GM11168 (cell line): ENCODE data around the gene IYD.
"Not testable (repeated sequence)": the region's sequence is repeated elsewhere in the genome, so short reads cannot be mapped to it uniquely, and the experiment has no call there.

Source experiments
- in situ Hi-C: fragments of 300-500 bp; cut with MboI; formaldehyde crosslinking; loops from one replicate; pipeline ENCODE4 v1.12.0; 2022; ENCODE audit warnings: low sequenced_read_pairs; ENCODE audit not compliant: unreplicated experiment

Gene IYD

DNA sequence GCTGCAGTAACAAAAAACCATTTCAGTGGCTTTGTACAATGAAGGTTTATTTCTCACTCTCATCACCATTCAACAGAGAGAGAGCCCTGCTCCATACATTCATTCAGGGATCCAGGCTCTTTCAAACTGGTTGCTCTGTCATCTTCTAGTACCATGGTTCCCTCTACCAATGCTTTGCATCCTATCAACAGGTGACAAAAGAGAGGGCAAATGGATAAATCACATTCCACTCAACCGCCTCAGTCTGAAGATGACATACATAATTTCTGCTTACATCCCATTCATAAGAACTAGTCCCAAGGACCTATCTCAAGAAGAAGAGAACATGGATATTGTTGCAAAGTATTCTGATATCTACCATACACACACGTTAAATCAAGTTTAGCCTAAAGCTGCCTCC is 51.6 kb downstream of the IYD start:
- in situ Hi-C loops = no loop called here

DNA sequence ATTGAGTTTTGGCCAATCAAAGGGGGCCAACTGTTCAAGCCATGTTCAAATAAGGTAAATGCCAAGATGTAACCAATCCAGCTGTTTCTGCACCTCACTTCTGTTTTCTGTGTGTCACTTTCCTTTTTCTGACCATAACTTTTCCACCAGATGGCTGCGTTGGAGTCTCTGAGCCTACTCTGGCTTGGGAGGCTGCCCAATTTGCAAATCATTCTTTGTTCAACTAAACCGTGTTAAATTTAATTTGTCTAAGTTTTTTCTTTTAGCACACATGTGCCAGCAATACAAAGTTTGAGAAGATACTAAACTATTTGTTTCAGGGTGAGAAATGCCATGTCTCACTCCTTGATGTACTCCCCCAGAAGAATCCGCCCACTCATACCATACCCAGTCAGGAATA is 52.1 kb downstream of the IYD start:
- in situ Hi-C loops = no loop called here

DNA sequence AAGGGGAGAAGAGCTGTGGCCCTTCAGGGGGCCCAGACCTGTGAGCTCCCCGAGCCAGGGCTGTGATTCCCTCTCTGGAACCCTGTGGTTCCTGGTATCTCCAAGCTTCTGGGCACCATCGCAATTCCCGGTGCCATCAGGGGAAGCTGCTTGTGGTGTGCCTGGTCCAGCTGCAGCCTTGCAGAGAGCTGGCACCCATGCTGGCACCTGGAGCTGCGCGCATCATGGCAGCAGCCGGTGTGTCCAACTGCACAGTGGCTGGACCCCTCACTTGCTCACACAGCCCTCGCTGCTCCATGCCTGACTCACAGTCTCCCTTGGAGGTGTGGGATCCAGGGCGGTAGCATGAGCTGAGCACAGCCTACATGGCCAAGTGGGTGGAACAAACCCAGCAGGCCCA is 56.7 kb downstream of the IYD start:
- in situ Hi-C loops = no loop called here

DNA sequence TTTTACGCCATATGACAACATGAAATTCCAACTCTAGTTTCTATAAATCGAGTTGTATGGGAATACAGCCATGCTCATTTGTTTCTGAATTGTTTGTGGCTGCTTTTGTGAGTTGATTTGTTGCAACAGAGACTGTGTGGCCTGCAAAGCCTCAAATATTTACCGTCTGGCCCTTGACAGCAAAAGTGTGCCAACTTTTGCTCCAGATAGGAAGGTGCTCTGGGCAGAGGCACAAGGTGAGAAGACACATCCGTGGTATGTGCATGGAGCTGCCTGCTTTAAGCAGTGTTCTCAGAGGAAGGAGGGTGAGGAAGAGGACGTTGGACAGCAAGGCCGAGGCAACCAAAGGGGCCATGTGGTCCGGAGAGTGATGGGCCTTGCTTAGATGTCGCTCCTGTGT is 57.4 kb downstream of the IYD start:
- in situ Hi-C loops = no loop called here

DNA sequence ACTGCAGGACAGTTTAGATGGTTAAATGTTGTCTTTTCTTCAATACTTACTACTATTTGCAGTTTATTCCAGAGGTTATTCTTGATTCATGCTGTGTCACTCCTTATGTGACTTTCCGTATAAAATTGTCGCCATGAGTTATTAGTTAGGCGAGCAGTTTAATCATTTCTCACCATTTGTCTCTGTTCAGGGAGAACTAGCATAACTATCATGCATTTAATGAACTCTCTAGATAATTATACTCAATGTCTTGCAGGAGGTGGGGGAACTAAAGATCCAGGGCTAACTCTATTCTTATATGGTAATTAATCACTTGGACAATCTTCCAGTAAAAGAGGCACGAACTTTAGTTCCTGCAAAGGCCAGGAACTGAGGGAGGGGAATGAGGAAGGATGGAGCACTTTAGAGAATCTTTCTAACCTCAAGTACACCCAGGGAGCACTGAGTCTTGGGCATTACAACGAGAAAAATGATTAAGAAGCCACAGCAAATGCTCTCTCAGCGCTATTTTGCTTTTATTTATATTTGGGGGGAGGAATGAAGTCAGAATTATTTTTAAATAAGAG is 58.3 kb downstream of the IYD start:
- in situ Hi-C loops = no loop called here

DNA sequence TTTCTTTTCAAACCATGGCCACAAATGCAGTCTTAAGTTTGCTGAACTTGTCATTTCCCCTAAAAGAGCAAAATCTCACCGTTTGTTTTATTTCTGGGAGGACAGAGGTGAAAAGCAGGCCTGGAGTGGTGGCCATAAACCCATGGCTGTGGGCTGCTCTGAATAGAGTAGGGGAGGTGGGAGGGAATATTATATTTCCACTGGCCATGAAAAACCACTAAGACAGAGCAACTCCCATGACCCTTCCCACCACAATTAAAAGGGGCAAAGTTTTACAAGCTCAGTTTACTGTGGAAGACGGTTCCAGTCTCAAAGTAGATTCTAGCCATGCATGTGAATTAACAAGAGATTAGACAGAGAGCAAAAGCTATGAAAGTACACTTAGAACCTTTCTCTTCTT is 59.0 kb downstream of the IYD start:
- in situ Hi-C loops = no loop called here

DNA sequence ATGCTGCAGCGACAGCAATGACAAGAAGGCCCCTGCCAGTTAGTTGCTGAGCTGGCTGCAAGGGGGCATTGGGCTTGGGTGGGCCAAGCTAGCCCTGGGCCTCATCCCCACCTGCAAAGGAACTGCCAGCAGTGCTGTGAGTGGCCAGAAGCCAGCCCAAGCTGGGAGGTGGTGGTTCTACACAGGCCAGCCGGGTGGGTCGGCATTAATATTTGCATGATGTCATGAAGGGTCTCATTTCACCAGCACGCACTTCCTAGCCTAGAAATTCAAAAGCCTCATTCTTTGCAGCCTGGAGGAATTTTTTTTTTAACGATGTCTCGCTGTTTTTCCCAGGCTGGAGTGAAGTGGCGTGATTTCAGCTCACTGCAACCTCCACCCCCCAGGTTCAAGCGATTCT is 62.0 kb downstream of the IYD start:
- in situ Hi-C loops = no loop called here

DNA sequence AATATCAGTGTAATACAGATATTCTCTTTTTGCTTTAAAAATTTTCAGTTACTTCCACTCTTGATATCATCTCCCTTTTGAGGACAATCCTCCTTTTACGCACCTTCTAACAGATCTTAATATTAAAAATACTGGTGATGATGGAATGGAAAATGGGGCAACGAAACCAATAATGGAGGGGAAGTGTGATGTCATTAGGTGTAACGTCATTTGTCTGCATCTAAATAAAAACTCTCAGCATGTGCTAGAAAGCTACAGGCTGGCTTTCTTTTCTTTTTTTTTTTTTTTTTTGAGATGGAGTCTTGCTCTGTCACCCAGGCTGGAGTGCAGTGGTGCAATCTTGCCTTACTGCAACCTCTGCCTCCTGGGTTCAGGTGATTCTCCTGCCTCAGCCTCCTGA is 66.5 kb downstream of the IYD start:
- in situ Hi-C loops = no loop called here

DNA sequence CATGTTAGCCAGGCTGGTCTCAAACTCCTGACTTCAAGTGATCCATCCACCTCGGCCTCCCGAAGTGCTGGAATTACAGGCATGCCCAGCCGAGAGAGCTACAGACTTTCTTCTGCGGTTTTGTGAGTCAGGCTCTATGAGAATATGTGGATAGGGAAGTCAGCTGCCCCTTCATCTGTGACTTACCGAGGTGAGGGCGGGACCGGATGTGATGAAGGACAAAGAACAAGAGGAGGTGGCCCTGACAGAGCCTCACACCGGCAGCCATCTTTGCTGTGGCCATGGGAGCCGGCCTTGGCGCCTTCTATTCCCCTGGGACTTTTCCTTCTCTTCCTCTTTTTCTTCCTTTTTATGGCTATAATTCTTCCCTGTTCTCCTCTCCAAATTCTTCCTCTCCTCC is 67.0 kb downstream of the IYD start:
- in situ Hi-C loops = no loop called here

DNA sequence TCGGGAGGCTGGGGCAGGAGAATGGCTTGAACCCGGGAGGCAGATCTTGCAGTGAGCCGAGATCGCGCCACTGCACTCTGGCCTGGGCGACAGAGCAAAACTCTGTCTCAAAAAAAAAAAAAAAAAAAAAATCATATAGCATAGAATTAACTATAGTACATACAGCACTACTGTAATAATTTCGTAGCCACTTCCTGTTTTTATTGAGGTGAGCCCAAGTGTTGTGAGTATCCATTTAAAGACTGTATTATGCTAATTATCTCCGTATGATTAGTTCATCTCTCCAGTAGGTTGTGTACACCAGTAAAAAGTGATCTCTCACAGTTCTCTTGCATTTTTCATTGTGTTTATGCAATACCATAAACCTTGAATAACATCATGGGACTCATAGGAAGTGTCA is 70.6 kb downstream of the IYD start:
- in situ Hi-C loops = no loop called here

DNA sequence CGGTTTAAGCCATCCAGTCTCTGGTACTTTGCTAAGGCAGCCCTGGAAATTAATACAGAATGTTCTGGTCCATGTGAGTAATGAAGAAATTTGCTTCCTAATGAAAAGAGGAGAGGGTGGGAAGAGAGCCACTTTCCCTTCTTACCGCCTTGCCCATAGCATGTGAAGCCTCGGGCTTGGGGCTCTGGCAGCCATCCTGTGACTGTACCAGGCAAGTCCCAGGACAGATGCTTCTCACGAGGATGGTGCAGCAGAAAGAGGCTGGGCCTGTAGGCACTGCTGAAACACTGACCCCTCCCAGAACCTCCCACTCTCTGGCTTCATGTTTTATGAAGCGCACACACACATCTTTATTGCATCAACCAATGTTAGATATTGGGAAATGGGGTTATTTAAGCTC is 74.8 kb downstream of the IYD start:
- in situ Hi-C loops = no loop called here

DNA sequence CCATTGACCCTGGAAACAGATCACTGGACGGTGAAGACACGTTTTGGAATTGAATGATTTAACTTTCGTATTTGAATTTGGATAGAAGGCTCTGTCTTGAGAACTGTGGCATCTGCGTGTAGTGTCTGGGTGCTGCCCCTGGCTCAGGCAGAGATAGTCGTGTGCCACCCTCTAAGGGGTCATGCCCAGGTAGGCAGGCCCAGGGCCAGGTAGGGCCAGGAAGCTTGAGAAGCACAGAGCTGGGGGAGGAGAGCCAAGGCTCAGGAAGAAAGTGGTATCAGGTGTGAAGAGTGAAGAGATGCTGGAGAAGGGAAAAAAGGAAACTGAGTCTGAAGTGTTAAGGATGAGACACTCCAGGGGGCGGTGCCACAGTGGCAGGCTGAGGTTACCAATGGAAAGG is 75.5 kb downstream of the IYD start:
- in situ Hi-C loops = no loop called here

DNA sequence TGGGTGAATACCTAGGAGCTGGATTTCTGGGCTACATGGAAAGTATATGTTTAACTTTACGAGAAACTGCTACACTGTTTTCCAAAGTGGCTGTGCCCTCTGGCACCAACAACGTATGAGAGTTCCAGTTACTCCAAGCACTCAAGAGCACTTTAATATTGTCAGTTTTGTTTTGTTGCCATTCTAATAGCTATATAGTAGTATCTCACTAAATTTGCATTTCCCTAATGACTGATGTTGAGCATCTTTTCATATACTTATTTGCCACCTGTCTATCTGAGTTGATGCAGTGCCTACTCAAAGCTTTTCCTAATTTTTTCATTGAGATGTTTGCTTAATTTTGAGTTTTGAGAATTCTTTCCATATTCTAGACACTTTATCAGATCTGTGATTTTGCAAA is 76.7 kb downstream of the IYD start:
- in situ Hi-C loops = no loop called here

DNA sequence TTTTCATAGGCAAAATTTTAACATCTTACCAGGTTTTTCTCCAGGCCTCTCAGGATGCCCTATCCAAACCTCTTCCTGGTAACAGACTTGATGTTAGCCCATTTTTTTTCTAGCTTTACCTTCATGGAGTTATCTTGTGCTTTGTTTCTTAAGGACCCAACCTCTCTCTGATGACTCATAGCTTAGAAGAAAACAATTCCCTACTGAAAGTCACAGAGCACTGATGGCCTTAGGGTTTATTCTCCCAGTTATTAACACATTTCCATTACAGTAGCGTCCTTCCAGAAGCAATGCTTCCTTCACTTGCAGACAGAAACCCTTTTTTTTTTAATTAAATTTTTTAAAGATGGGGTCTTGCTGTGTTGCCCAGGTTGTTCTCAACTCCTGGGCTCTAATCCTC is 79.4 kb downstream of the IYD start:
- in situ Hi-C loops = no loop called here

DNA sequence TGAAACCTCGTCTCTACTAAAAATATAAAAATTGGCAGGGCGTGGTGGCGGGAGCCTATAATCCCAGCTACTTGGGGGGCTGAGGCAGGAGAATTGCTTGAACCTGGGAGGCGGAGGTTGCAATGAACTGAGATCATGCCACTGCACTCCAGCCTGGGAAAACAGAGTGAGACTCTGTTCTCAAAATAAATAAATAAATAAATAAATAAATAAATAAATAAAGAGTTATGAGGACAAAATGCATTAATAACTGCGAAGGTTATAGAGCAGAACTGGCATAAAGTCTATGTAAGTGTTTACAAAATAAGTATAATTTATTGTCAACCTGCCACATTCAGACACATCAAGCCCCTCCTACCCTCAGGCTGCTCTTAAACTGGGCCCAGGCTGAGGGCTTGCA is 80.2 kb downstream of the IYD start:
- in situ Hi-C loops = not testable (repeated sequence)

DNA sequence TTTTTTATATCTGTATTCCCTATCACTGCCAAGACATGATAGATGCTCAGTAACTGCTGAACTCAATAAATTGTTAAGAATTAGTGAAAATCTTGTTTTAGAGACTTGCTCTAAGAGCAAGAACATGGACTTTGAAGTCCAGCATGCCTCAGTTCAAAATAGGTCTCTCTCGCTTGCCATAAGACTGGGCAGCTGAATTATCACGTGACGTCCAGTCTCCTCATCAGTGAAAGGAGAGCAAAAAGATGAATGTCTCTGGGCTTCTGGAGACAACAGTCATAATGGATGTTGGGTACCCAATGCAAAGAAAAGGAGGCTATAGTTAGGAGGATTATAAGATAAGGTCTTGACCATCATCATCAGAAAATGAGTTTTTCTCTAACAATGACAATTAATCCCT is 82.1 kb downstream of the IYD start:
- in situ Hi-C loops = no loop called here

DNA sequence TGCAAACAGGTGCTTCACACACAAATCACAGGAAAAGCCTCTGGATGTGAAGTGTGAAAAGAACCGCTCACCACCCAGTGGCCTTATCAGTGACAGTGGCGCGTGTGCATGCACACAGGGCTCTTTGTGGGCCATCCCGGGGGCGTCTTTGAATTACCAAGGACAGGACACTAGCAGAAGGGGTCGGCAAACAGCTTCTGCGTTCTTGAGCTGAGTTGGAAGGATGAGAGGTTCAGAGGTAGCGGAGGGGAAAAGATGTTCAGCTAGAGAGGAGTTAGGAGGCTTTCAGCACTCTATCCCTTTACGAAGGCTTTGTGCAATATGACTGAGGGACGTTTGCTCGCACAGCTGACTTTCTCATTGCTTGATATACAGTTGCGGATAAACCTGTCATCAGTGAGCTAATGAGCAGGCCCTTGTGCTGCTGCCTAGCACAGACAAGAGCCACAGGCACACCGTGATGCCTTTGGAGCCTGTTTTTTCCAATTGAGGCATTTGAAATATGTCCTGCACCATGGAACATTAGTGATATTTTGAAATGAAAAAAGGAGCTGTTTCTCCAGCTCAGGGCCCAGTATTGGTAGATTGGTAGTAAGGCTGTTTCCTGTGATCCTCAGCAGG is 83.1 kb downstream of the IYD start:
- in situ Hi-C loops = no loop called here

DNA sequence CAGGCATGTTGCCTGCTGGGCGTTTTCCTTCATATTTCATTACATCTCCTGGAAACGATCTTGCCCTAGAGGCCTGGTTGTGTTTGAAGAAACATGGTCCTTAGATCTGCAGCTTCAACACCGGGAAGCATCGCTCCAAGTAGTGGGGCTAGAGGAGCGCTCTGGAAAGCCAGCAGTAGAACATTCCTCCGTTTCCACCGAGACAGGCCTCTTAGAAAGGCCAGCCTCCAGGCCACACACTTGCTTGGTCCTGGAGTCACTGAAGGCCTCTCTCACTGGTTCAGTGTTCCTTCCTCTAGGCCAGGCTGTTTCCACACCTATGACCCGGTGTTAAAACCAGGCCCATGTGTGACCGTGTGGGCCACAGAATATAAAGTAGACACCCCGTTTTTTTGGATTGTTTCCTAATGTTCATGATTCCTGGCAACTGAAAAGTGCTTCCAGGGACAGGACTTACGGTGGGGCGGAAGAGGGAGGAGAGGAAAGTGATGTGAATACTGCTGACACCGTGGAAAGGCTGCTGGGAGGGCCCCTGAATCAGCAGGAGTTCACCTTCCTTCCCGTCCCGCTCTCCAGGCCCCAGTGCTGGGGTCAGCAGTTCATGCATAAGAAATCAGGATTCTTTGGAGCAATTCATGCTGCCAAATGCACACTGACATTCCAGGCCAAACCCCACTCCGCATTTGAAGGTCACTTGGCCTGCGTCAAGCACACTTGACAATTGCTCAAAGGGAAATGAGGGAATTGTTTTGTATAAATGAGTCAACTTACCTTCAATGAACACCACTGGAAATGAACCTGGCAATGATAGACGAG is 83.8 kb downstream of the IYD start:
- in situ Hi-C loops = no loop called here

DNA sequence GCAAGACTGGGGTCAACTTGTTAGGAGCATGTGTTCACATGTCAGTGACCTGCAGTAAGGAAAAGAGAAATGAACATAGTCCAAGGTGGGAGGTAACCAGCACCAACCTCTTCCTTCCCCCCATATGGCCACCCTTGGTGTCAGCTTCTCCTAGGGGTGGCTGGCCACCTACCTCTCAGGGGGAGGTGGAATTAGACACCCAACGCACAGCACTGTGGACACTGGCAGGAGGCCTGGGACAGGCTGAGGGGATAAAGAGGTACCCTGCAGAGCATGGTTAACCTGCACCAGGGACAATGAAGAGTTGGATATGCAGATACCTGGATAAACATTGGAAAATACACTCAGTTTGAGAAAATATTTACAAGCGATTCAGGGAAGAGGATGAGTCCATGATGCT is 84.5 kb downstream of the IYD start:
- in situ Hi-C loops = no loop called here
